K562 (cell line): ENCODE results near the gene ANKRD24. TPM values are rescaled to one million over a fixed set of nuclear protein-coding genes. Genes with fewer than 3 reads are reported as not detected.

Source experiments
- CLOCK ChIP-seq: fragments of 250-450 bp; sonication (Bioruptor Pico); IDR thresholded peaks from 2 replicates; pipeline ENCODE4 v1.4.0; 2020; ENCODE audit warnings: mild to moderate bottlenecking, moderate library complexity, borderline replicate concordance
- RNF219 ChIP-seq: fragments of 250-450 bp; sonication (Bioruptor Pico); IDR thresholded peaks from 2 replicates; pipeline ENCODE4 v1.5.0; 2022; ENCODE audit warnings: mild to moderate bottlenecking
- SIRT6 ChIP-seq: IDR thresholded peaks from one replicate; pipeline ENCODE4 v1.6.1; 2012; ENCODE audit warnings: low read depth, mild to moderate bottlenecking, control low read depth, inconsistent platforms, low read length, moderate library complexity
- TBP ChIP-seq: optimal IDR thresholded peaks from 2 replicates; pipeline ENCODE3; 2011; ENCODE audit warnings: low read depth, low read length, improper control_type of control experiment
- ZFP1 ChIP-seq: fragments of 450-650 bp; formaldehyde crosslinking; IDR thresholded peaks from 2 replicates; pipeline ENCODE4 v1.4.0; 2020; ENCODE audit warnings: mild to moderate bottlenecking, mixed read lengths
- ZNF449 ChIP-seq: fragments of 250-450 bp; sonication (Bioruptor Pico); IDR thresholded peaks from 2 replicates; pipeline ENCODE4 v1.8.0; 2022; ENCODE audit warnings: moderate library complexity, mild to moderate bottlenecking, inconsistent platforms
- polyA plus RNA-seq, 8 experiments: library from polyadenylated mRNA; depleted of rRNA in 4 of 8; stranded (reverse) in 5 of 8; unstranded in 3 of 8; fragments of >200 nt; fragmentation: Nextera tagmentation in 2 of 8; fragmentation: Illumina TruSeq in 1 of 8; extraction: Ambion mirVana in 2 of 8; extraction: Trizol in 1 of 8; gene quantifications; 2 replicates each; pipeline versions ENCODE4 v1.2.1 to v1.2.3, GENCODE V29; 2011 to 2014; ENCODE audit warnings: inconsistent platforms in 1 of 8, missing spikeins in 1 of 8
- total RNA-seq, 7 experiments: library from RNA; depleted of rRNA in 6 of 7; stranded (reverse); fragments of >200 nt in 6 of 7; fragmentation: Illumina TruSeq in 2 of 7; extraction: Trizol in 2 of 7; gene quantifications; 2 replicates each; pipeline versions ENCODE4 v1.2.1 to v1.2.3, GENCODE V29; 2011 to 2021; ENCODE audit warnings: low replicate concordance in 1 of 7
- TF ChIP-seq, protein P1 (sequence below), 2 experiments: fragments of 450-650 bp; conservative IDR thresholded peaks; 2 replicates each; pipeline ENCODE4 v1.6.1; 2017; ENCODE audit warnings: mild to moderate bottlenecking in 2 of 2, moderate library complexity in 2 of 2
- TF ChIP-seq, protein P2 (sequence below), 2 experiments: fragments of 450-650 bp; IDR thresholded peaks; 2 replicates each; pipeline ENCODE4 v1.6.1; 2016; ENCODE audit warnings: mild to moderate bottlenecking in 2 of 2, borderline replicate concordance in 1 of 2, low read depth in 1 of 2, moderate library complexity in 1 of 2

ANKRD24 gene
- total and polyA plus RNA-seq, 9 of the 15 experiments (the other 6 are each of a cell fraction or from before 2014, with no cell fraction given) = 0.07 to 0.12 (median 0.09) TPM; not detected in 5

DNA sequence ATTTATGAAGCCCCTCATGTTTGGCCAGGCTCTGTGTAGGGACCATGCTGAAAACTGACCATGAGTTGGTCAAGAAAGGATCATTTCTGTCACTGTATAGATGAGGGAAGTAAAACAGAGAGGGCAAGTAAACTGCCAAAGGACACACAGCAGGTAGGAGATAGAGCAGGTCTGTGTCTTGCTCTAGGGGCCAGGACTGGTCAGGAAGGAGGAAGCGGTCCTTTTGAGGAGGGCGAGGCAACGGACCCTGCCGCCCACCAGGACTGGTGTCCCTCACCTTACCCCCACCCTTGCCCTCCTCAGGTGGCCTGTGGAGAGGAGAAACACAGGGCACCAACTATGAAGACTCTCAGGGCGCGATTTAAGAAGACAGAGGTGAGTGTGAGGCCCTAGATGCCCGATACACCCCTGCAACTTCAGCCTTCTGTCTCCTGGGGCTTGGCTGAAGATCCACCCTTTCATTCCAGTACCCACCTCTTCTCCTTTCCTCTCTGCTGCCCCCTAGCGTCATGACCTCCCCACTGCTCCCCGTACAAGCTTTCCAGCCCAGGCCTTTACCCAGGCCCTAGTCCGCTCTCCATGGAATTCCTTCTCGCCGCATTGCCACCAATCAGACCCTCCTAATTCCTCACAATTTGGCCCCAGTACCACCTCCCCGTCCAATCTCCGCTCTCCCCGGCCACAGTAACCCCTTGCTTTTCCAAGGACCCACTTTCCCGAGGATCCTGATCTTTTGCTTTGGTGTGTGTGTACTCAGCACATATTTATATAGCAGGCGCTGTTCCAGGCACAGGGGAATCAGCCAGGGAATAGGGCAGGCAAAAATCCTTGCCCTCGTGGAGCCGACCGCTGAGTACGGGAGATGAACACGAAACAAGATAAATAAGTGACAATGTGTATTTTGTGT is 3.9 kb downstream of the ANKRD24 start (continued):
- TF ChIP-seq CLOCK (no peak), RNF219 (CRISPR knock-in tag) (no peak), SIRT6 (no peak), ZNF449 (CRISPR knock-in tag) (no peak), ZFP1 (CRISPR knock-in tag) (no peak), TBP (no peak)
- TF ChIP-seq, protein P1, sequence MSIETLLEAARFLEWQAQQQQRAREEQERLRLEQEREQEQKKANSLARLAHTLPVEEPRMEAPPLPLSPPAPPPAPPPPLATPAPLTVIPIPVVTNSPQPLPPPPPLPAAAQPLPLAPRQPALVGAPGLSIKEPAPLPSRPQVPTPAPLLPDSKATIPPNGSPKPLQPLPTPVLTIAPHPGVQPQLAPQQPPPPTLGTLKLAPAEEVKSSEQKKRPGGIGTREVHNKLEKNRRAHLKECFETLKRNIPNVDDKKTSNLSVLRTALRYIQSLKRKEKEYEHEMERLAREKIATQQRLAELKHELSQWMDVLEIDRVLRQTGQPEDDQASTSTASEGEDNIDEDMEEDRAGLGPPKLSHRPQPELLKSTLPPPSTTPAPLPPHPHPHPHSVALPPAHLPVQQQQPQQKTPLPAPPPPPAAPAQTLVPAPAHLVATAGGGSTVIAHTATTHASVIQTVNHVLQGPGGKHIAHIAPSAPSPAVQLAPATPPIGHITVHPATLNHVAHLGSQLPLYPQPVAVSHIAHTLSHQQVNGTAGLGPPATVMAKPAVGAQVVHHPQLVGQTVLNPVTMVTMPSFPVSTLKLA (conservative IDR thresholded peaks at IDR 0.05) = no peak
- TF ChIP-seq, protein P2, sequence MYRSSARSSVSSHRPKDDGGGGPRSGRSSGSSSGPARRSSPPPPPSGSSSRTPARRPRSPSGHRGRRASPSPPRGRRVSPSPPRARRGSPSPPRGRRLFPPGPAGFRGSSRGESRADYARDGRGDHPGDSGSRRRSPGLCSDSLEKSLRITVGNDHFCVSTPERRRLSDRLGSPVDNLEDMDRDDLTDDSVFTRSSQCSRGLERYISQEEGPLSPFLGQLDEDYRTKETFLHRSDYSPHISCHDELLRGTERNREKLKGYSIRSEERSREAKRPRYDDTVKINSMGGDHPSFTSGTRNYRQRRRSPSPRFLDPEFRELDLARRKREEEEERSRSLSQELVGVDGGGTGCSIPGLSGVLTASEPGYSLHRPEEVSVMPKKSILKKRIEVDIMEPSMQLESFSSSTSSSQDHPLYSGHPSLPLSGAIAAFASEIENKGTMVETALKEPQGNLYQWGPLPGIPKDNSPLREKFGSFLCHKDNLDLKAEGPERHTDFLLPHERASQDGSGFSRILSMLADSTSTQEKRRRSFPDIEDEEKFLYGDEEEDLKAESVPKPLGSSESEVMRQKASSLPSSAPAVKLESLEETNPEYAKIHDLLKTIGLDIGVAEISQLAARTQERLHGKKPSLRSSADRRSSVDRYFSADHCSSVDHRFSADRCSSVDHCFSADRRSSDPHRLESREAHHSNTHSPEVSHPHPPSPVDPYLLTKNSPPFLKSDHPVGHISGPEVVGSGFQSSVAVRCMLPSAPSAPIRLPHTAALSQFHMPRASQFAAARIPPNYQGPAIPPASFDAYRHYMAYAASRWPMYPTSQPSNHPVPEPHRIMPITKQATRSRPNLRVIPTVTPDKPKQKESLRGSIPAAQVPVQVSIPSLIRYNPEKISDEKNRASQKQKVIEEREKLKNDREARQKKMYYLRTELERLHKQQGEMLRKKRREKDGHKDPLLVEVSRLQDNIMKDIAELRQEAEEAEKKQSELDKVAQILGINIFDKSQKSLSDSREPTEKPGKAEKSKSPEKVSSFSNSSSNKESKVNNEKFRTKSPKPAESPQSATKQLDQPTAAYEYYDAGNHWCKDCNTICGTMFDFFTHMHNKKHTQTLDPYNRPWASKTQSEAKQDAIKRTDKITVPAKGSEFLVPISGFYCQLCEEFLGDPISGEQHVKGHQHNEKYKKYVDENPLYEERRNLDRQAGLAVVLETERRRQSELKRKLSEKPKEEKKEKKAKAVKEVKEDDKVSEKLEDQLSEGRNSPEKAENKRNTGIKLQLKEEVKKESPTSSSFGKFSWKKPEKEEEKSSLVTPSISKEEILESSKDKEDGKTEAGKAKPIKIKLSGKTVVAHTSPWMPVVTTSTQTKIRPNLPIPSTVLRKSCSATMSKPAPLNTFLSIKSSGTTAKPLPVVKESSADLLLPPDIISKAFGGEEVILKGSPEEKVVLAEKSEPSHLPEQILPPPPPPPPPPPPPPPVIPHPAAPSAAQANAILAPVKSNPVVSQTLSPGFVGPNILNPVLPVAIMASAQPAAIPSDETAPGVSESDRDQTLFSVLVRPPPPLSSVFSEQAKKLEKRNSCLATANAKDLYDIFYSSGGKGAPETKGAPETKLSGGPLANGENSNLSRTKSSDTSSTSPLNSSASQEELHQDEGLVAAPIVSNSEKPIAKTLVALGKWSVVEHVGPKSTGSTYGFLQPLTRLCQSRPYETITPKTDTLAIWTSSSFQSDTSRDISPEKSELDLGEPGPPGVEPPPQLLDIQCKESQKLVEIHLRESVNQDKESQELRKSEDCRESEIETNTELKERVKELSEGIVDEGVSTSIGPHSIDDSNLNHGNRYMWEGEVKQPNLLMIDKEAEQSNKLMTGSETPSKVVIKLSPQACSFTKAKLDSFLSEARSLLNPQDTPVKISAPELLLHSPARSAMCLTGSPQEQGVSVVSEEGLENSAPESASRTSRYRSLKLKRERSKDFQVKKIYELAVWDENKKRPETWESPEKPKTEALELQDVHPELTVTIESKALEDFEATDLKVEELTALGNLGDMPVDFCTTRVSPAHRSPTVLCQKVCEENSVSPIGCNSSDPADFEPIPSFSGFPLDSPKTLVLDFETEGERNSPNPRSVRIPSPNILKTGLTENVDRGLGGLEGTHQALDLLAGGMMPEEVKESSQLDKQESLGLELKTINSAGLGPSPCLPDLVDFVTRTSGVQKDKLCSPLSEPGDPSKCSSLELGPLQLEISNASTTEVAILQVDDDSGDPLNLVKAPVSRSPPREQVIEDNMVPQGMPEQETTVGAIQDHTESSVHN (IDR thresholded peaks at IDR 0.05; ENCODE audit: borderline replicate concordance in 1 of 2, low read depth in 1 of 2) = no peak
